Right hindlimb (tissue), 1 donor: ENCODE data around the gene EPX.
"Not testable (repeated sequence)": the region's sequence is repeated elsewhere in the genome, so short reads cannot be mapped to it uniquely, and the experiment has no call there.

ENCODE experiments used
- DNase-seq: peaks from one replicate; pipeline ENCODE4 v3.0.0-alpha.2; 2018

The EPX gene

GRCh38 chr17:58192612-58193011, at the start of gene EPX:
Gene EPX (plus strand): TSS chr17:58192726. CDS start chr17:58192847, 121 bp downstream.
- DNase-seq, result no peak

- DNase-seq, result not testable (repeated sequence)
These were observed 49.2 kb upstream of the EPX start for GRCh38 chr17:58143335-58143734.

- no peak for DNase-seq
These were observed 47.7 kb upstream of the EPX start for GRCh38 chr17:58144801-58145200.

DNA sequence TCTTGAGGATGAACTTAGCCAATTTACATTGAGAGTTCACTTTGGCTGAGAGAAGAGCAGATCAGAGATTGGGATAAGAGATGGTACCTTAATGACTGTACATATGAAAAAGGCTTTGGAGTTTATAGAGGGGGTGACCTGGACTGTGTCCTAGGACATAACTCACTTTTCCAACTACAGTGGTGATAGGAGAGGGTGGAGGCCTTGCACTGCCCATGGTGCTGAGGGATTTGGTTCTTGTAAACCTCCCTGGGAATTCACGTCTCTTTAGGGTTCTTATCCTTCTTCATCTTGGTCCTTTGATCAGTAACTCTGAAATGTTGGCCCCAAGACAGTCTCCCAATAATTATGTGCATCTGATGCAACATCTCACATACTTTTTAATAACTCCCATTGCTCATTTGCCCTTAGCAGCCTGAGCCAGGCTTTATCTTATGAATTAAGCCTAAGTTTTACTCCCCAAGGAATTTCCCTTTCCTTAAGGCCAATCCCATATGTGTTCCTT, 44.5 kb upstream of the EPX start, which contains the start of gene OR4D1:
Gene OR4D1 (plus strand): TSS at position 455 of the 505 bp plus-strand sequence. CDS start 6,770 bp downstream, outside the sequence.
- no peak for DNase-seq

DNA sequence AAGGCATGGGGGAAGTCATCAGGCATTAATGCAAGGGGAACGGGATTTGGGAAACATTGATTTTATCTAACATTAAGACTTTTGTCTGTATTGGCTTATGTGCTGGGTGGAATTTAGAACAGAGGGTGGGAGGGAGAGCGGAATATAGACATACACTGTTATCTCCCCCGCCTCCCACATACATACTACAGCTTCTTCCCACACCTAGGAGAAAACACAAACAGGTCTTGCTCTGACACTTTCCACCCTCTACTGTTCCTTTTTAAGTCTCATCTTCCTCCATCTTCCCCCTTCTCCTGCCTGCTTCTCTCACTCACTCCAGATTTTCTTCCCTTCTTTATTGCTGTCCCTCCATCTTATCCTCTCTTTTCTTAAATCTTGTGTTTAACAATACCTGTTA, 43.9 kb upstream of the EPX start:
- DNase-seq, result no peak

DNA sequence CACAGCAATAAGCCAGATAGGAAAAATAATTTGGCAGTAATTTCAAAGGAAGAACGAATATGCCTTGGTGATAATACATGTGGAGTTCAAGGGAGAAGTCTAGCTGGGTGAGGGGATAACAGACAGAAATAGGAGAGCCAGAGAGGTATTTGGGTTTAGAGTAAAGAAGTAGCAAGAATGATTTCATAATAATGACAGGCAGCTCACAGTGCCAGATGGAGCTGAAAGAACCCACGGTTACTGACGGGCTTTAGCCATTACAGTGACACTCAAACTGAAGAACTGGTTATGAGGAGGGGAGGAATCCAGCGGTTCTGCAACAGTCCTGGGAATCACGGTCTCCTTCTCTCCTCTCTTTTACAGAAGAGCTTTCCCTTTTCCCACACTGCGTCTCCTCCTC, 42.1 kb upstream of the EPX start:
- no peak for DNase-seq

GRCh38 chr17:58153046-58153445, 39.5 kb upstream of the EPX start:
- DNase-seq, result no peak

- DNase-seq, result no peak
These were observed 38.9 kb upstream of the EPX start for GRCh38 chr17:58153671-58154070.

DNA sequence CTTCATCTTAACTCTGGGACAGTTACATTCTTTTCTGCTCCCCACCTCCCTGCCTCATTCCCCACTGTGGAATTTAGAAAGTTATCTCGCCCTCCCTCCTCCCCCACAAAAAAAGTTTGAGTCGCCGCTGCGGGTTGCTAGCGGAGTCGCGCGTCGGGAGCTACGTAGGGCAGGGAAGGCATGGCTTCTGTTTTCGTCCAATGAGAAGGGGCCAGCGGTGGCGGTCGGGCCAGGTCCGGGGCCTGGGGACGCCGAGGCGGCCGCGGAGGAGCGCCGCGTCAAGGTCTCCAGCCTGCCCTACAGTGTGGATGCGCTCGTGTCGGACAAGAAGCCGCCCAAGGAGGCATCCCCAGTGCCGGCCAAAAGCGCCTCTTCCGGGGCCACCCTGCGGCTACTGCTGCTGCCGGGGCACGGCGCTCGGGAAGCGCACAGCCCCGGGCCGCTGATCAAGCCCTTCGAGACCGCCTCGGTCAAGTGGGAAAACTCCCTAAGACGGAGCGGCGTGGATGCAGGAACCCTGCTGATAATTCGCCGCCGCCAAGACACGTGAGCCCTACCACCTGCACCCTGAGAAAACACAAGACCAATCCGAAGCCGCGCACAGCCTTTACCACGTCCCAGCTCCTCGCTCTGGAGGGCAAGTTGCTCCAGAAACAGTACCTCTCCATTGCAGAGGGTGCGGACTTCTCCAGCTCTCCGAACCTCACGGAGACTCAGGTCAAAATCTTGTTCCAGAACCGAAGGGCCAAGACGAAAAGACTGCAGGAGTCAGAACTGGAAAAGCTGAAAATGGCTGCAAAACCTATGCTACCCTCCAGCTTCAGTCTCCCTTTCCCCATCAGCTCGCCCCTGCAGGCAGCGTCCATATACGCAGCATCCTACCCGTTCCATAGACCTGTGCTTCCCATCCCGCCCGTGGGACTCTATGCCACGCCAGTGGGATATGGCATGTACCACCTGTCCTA, 35.4 kb upstream of the EPX start:
- DNase-seq, result peak; percentile 23

DNA sequence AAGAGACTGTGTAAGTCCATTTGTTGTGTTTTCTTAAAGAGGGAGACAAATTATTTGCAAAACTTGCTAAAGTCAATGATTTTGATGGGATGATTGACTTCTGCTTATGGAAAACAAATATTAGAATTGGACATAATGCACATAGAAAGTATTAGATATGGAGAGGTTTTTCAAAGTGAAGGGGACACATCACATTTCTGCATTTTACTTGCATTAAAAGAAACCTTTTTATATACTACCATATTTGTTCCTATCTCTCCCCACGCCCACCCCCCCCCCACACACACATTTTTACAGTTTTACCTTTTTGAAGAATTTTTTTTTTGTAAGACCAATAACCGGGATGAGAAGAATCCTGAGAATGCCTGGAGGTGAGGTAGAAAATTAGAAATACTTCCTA, 34.3 kb upstream of the EPX start:
- DNase-seq, result no peak

- no peak for DNase-seq
These were observed 31.0 kb upstream of the EPX start for GRCh38 chr17:58161566-58161965.

DNA sequence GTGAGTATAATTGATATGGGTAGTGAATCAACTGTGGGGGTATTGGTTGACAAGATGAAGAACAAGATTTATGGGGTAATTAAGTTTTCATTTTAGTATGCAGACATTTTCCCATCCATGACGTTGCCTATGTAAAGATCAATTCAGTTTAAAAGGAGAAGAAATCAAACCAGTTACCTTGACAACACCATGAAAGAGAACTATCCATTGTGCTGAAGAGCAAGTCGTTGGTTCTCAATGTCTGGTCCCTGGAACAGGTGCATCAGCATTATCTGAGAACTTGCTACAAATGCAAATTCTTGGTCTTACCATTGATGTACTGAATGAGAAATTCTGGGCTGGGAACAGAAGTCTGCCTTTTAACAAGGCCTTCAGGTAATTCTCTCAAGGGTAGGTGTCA, 26.5 kb upstream of the EPX start:
- no peak for DNase-seq

GRCh38 chr17:58166682-58167081, 25.8 kb upstream of the EPX start, which contains the start of gene OR4D2:
Gene OR4D2 (plus strand): TSS chr17:58166982. CDS start chr17:58169656, 2,674 bp downstream.
- DNase-seq, result no peak

GRCh38 chr17:58170622-58171021, 21.9 kb upstream of the EPX start:
- DNase-seq, result no peak

DNA sequence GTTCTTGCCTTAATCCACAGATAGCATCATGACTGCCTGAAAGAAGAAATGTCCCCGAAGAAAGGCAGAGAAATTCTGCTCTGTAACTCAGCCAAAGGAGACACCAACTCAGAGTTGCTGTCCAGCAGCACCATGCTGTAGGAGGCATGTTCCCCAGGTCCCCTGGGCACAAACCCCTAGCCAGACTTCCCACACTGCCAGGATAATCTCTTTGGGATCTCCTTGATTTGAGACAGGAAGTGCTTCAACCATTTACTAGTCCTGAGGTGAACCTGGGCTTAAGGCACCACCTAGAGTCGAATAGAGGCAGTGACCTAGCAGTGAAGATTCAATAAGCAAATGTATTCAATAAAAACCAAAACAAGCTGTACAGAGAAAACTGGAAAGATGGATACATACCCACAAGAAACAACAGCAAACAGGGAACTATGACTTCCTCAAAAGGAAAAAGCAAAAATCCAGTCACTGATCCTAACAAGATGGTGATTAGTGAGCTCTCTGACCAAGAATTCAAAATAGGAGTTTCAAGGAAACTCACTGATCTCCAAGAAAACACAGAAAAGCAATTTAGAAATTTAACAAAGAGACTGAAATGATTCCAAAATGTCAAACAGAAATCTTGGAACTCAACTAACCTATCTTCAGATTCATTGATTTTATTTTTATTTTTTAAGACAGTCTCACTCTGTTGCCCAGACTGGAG, 20.0 kb upstream of the EPX start:
- DNase-seq, result no peak

- DNase-seq, result no peak
These were observed 17.7 kb upstream of the EPX start for GRCh38 chr17:58174871-58175270.

DNA sequence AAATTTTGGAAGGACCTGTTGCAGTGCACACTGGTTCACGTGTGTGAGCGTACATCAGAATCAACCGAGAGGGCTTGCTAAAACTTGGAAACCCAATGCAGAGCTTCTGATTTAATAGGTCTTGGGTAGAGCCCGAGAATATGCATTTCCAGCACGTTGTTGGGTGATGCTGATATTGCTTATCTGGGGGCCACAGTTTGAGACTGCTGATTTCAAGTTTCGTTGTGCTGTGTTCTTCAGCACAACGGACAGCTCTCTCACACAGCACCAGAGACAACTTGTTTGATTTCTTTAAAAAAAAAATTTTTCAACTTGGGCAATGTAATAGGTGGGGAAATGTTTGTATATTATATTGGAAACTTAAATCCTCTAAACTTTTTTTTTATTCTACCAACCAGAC, 16.3 kb upstream of the EPX start:
- no peak for DNase-seq

DNA sequence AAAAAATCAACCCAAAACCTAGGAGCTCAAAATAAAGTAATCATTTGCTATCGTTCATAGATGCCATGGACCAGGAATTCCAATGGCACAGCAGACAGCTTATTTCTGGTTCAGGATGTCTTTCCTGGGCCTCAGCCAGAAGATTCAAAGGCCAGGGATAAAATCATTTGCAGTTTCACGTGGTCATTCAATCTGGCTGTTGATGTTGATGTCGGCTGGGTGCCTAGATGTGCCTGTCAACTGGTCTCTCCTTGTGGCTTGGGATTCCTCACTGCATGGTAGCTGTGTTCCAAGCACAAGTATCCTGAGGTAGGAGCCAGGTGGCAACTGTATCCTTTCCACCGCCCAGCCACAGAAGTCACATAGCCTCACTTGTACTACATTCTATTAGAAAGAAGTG, 10.7 kb upstream of the EPX start:
- DNase-seq, result no peak

DNA sequence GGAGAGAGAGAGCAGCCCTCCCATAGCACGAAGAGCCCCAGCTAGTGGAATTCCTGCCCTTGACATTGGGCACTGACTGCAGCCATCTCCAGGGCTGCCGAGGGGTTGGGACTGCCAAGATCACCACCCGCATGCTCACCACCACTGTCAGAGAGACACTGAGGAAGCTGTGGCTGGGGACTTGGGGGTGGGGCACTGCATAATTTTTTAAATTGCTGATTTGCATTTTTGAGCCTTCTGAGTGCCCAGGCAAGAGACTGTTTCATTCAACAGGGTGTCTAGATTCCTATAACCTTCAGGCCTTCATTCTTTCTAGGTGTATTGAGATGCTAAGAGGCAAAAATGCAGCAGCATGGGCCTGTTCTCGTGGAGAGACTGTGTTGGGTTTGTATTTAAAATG, 9.0 kb upstream of the EPX start:
- DNase-seq, result no peak

- peak; percentile 46 for DNase-seq
These were observed 8.1 kb upstream of the EPX start for GRCh38 chr17:58184308-58184985.

DNA sequence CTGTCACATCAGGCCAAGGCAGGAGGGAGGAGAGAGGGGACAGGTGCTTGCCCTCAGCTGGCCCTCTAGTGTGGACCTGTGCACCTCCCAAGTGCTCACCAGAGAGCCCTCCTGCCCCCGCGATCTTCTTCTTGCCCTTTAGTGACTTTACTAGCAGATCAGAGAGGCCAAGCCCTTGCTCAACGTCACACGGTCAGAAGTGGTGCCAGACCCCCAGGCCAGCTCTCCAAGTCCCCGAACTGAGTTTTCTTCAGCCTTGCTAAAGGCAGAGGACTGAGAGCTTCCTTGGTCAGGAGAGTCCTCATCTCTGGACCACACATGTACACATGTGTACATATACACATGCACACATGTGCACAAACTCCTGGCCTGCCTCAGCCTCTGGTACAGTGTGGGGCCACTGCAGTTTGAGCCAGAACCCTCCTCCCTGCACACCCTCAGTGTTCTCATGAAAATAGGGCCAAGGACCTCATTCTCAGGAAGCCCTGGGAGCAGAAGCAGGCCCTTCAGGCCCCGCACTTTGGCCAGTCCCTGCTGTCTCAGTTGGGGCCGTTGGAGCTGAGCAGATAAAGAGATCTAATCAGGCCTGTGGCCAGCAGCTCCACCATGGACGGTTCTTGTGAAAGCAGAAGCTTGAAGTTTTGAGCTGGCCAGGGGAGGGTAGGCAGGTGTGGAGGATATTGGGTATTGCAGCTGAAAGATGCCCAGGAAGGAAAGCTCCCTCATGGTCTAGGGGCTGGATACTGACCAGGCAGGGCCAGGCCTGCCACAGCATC, 7.4 kb upstream of the EPX start:
- no peak for DNase-seq

DNA sequence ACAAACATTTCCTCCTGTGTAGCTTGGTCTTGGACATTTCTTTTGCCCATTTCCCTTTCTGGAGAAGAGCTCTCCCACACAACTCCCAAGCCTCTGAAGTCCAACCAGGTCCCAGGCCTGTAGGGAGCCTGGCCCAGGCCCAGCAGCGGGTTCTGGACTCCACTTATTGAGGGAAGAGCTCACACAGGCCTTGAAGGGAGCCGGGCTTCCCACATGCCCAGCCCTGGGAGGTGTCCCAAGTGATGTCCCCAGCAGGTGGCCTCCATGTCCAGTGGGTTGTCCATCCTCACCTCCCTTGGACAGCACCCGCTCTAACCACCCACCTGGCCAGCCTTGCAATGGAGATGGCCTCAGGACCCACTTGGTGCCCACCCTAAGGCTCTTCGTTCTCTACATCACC, 5.9 kb upstream of the EPX start:
- DNase-seq, result no peak
